ENCODE results near the gene TLCD3B. TPM values are rescaled to one million over a fixed set of nuclear protein-coding genes. Genes with fewer than 3 reads are reported as not detected.

The TLCD3B gene
- polyA plus RNA-seq, 1 of the 3 experiments (the other 2 are of a cell fraction): 3.8 TPM

DNA sequence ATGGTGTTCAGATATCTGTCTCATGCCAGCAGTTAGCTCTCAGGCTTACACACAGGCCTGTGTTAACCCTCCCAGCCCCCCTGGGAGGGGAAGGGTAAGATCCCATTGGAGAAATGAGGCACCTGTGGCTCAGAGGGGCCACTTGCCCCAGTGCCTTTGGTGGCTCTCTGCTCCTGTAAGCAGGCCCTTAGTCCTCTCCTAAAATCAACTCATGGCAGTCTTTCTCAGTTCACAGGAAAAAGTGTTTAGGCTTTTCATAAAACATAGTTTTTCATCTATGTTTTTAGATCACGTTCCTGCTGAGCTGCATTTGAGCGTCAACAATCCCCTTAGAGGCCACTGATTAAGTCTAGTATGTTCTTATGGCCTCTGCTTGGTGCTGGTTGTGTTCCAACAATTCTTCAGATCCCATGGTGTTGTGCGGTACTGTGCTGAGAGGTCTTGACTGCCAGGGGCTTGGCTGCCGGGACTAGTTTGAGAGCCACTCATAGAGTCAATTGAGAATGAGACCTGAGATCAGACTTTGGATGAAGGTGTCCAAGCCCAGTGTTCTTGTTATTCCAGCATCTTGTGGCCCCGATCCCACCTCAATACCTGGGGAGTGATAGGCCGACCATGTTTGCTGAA lies 46.8 kb downstream of the TLCD3B start:
- H3K9me3 ChIP-seq: no peaks in the 10 kb centered on the region
- POLR2A ChIA-PET: no interaction called here
- no peak overlapping the region for H3K9ac ChIP-seq
- no peaks in the 10 kb centered on the region for H3K27me3 ChIP-seq (ENCODE audit: insufficient read depth)
- no peak overlapping the region for H3K4me2 ChIP-seq
- H3F3A ChIP-seq (replicated peaks; ENCODE audit: insufficient read depth): no peaks in the 10 kb centered on the region
- H3K27ac ChIP-seq (ENCODE audit: low read depth in 2 of 2, low read length in 1 of 2): no peak overlapping the region
- no peaks in the 10 kb centered on the region for H3K4me1 ChIP-seq (ENCODE audit: control insufficient read depth in 1 of 2, insufficient read depth in 2 of 2, low read depth in 1 of 2, low read length in 1 of 2)
- CTCF ChIA-PET: no interaction called here
- H3K4me3 ChIP-seq (ENCODE audit: low read depth in 2 of 2, low read length in 1 of 2): no peak overlapping the region
- peaks cover 40 to 97% of the 10 kb centered on the region in 2 experiments for H3K36me3 ChIP-seq (replicated peaks in 1 of 2; ENCODE audit: control insufficient read depth in 1 of 2, insufficient read depth in 2 of 2, low read length in 1 of 2)
- no peak for DNase-seq
- H3K79me2 ChIP-seq (ENCODE audit: insufficient read depth): no peaks in the 10 kb centered on the region
- 89% methylated on average over 5 of the region's 6 CpGs for WGBS (ENCODE audit: low lambda C conversion rate)
- no peaks in the 10 kb centered on the region for H3K9me2 ChIP-seq
- H2AFZ ChIP-seq (ENCODE audit: low read depth): no peak overlapping the region
- TF ChIP-seq, protein P1, sequence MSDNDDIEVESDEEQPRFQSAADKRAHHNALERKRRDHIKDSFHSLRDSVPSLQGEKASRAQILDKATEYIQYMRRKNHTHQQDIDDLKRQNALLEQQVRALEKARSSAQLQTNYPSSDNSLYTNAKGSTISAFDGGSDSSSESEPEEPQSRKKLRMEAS (IDR thresholded peaks at IDR 0.05; ENCODE audit: low read depth): no peak
- no peak for TF ChIP-seq NFIC (IDR thresholded peaks at IDR 0.05; ENCODE audit: borderline replicate concordance)
- TF ChIP-seq, protein P2, sequence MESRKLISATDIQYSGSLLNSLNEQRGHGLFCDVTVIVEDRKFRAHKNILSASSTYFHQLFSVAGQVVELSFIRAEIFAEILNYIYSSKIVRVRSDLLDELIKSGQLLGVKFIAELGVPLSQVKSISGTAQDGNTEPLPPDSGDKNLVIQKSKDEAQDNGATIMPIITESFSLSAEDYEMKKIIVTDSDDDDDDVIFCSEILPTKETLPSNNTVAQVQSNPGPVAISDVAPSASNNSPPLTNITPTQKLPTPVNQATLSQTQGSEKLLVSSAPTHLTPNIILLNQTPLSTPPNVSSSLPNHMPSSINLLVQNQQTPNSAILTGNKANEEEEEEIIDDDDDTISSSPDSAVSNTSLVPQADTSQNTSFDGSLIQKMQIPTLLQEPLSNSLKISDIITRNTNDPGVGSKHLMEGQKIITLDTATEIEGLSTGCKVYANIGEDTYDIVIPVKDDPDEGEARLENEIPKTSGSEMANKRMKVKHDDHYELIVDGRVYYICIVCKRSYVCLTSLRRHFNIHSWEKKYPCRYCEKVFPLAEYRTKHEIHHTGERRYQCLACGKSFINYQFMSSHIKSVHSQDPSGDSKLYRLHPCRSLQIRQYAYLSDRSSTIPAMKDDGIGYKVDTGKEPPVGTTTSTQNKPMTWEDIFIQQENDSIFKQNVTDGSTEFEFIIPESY (IDR thresholded peaks at IDR 0.05; ENCODE audit: borderline replicate concordance, low read depth): no peak
- no peak for TF ChIP-seq CTCF (IDR thresholded peaks at IDR 0.05)
- TF ChIP-seq POLR2AphosphoS5 (IDR thresholded peaks at IDR 0.05; ENCODE audit: low read depth, low read length): no peak
- no peak for TF ChIP-seq YY1 (IDR thresholded peaks at IDR 0.05; ENCODE audit: low read depth)
- no peak for TF ChIP-seq JUND (IDR thresholded peaks at IDR 0.05)
- TF ChIP-seq GATA2 (CRISPR knock-in tag; IDR thresholded peaks at IDR 0.05): no peak
- no peak for TF ChIP-seq RCOR1 (IDR thresholded peaks at IDR 0.05; ENCODE audit: low read length)
- no peak for TF ChIP-seq USF1 (IDR thresholded peaks at IDR 0.05; ENCODE audit: borderline replicate concordance, low read depth)
- TF ChIP-seq ELF1 (IDR thresholded peaks at IDR 0.05): no peak
- TF ChIP-seq TEAD4 (IDR thresholded peaks at IDR 0.05; ENCODE audit: borderline replicate concordance, insufficient read depth): no peak
- no peak for TF ChIP-seq MXI1 (IDR thresholded peaks at IDR 0.05; ENCODE audit: low read depth, low read length)
- no peak for TF ChIP-seq CHD2 (IDR thresholded peaks at IDR 0.05; ENCODE audit: low read length, partially characterized antibody)
- TF ChIP-seq GABPA (IDR thresholded peaks at IDR 0.05; ENCODE audit: low read depth): no peak
- TF ChIP-seq, protein P3, sequence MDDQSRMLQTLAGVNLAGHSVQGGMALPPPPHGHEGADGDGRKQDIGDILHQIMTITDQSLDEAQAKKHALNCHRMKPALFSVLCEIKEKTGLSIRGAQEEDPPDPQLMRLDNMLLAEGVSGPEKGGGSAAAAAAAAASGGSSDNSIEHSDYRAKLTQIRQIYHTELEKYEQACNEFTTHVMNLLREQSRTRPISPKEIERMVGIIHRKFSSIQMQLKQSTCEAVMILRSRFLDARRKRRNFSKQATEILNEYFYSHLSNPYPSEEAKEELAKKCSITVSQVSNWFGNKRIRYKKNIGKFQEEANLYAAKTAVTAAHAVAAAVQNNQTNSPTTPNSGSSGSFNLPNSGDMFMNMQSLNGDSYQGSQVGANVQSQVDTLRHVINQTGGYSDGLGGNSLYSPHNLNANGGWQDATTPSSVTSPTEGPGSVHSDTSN (IDR thresholded peaks at IDR 0.05): no peak
- TF ChIP-seq RXRA (IDR thresholded peaks at IDR 0.05; ENCODE audit: borderline replicate concordance, low read depth): no peak
- no peak for TF ChIP-seq FOXM1 (IDR thresholded peaks at IDR 0.05; ENCODE audit: low read depth)
- no peak for TF ChIP-seq USF2 (IDR thresholded peaks at IDR 0.05; ENCODE audit: borderline replicate concordance, low read depth, low read length)
- no peak for TF ChIP-seq NRF1 (IDR thresholded peaks at IDR 0.05; ENCODE audit: low read depth, low read length)
- H4K20me1 ChIP-seq (ENCODE audit: insufficient read depth): no peaks in the 10 kb centered on the region
